MM.1S (cell line): ENCODE data around the gene STK32C.

Source experiments
- DNase-seq: peaks from one replicate; pipeline ENCODE4 v3.0.0-alpha.2; 2015
- H2AFZ ChIP-seq: fragments of 300-600 bp; sonication (generic); 2 replicates; pipeline ENCODE4 v1.6.0; 2016; ENCODE audit warnings: antibody characterized with exemption, low read length
- H3F3A ChIP-seq: fragments of 300-600 bp; sonication (generic); 2 replicates; pipeline ENCODE4 v1.6.1; 2016; ENCODE audit warnings: mild to moderate bottlenecking, antibody characterized with exemption, low read length, moderate library complexity, mixed read lengths; ENCODE audit not compliant: insufficient read depth
- H3K27ac ChIP-seq: fragments of 300-600 bp; sonication (generic); 2 replicates; pipeline ENCODE4 v1.5.1; 2016; ENCODE audit warnings: mild to moderate bottlenecking, low read length
- H3K27me3 ChIP-seq: fragments of 300-600 bp; sonication (generic); replicated peaks from 2 replicates; pipeline ENCODE4 v1.6.0; 2016; ENCODE audit warnings: low read length; ENCODE audit not compliant: insufficient read depth
- H3K36me3 ChIP-seq: fragments of 300-600 bp; sonication (generic); replicated peaks from 2 replicates; pipeline ENCODE4 v1.6.1; 2016; ENCODE audit warnings: mild to moderate bottlenecking, low read length, mixed read lengths; ENCODE audit not compliant: insufficient read depth
- H3K4me1 ChIP-seq: fragments of 300-600 bp; sonication (generic); 2 replicates; pipeline ENCODE4 v1.6.1; 2016; ENCODE audit warnings: low read length, mixed read lengths
- H3K4me2 ChIP-seq: fragments of 300-600 bp; sonication (generic); 2 replicates; pipeline ENCODE4 v1.6.0; 2016; ENCODE audit warnings: low read depth, low read length
- H3K4me3 ChIP-seq: fragments of 300-600 bp; sonication (generic); 2 replicates; pipeline ENCODE4 v1.5.1; 2016; ENCODE audit warnings: low read length, mixed read lengths
- H3K79me2 ChIP-seq: fragments of 300-600 bp; sonication (generic); 2 replicates; pipeline ENCODE4 v1.6.1; 2016; ENCODE audit warnings: mixed run types, low read length, mixed read lengths
- H3K9ac ChIP-seq: fragments of 300-600 bp; sonication (generic); 2 replicates; pipeline ENCODE4 v1.6.1; 2016; ENCODE audit warnings: low read length, mixed read lengths
- H3K9me2 ChIP-seq: fragments of 300-600 bp; sonication (generic); replicated peaks from 2 replicates; pipeline ENCODE4 v1.6.1; 2016; ENCODE audit warnings: mild to moderate bottlenecking, low read length, mixed read lengths; ENCODE audit not compliant: insufficient read depth
- H3K9me3 ChIP-seq: fragments of 300-600 bp; sonication (generic); replicated peaks from 2 replicates; pipeline ENCODE4 v1.6.1; 2016; ENCODE audit warnings: mild to moderate bottlenecking, low read length, mixed read lengths; ENCODE audit not compliant: insufficient read depth
- H4K20me1 ChIP-seq: fragments of 300-600 bp; sonication (generic); 2 replicates; pipeline ENCODE4 v1.6.1; 2016; ENCODE audit warnings: mild to moderate bottlenecking, low read length, moderate library complexity, mixed read lengths; ENCODE audit not compliant: insufficient read depth
- CTCF ChIP-seq: fragments of 300-600 bp; sonication (generic); IDR thresholded peaks from 2 replicates; pipeline ENCODE4 v1.5.1; 2016; ENCODE audit warnings: antibody characterized with exemption, low read length, mixed read lengths
- EZH2 ChIP-seq: fragments of 300-600 bp; sonication (generic); optimal IDR thresholded peaks from 2 replicates; pipeline ENCODE3; 2017; ENCODE audit warnings: low read depth, mild to moderate bottlenecking, antibody characterized with exemption, low read length, mixed read lengths
- EZH2phosphoT487 ChIP-seq: fragments of 300-600 bp; sonication (generic); IDR thresholded peaks from 2 replicates; pipeline ENCODE4 v1.6.1; 2018; ENCODE audit warnings: antibody characterized with exemption, low read length

The STK32C gene

DNA sequence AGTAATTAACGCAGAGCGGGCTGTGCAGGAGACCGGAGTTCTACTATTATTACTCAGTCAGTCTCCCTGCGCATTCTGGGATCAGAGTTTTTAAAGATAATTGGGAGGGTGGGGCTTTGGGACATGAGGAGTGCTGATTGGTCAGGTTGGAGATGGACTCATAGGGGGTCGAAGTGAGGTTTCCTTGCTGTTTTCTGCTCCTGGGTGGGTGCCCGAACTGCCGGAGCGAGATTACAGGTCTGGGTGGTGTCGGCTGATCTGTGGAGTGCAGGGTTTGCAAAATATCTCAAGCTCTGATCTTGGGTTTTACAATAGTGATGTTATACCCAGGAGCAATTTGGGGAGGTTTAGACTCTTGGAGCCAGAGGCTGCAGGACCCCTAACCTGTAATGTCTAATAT, 20.4 kb upstream of the STK32C start:
- Histone ChIP-seq H3K27me3 (no peaks in the 10 kb centered on the region), H3K36me3 (no peaks in the 10 kb centered on the region), H3F3A (peaks cover 4% of the 10 kb centered on the region), H3K27ac (no peak overlapping the region), H3K4me3 (no peak overlapping the region), H3K4me2 (no peak overlapping the region), H3K9me3 (no peaks in the 10 kb centered on the region), H3K9ac (no peak overlapping the region), H3K4me1 (peaks cover 6% of the 10 kb centered on the region; the same call in 1 of the 2 replicates), H3K79me2 (peaks cover 29% of the 10 kb centered on the region), H4K20me1 (no peaks in the 10 kb centered on the region), H3K9me2 (no peaks in the 10 kb centered on the region), H2AFZ (no peak overlapping the region)
- no peak for DNase-seq
- no peak for TF ChIP-seq CTCF
- TF ChIP-seq EZH2: no peak
- TF ChIP-seq EZH2phosphoT487: no peak

DNA sequence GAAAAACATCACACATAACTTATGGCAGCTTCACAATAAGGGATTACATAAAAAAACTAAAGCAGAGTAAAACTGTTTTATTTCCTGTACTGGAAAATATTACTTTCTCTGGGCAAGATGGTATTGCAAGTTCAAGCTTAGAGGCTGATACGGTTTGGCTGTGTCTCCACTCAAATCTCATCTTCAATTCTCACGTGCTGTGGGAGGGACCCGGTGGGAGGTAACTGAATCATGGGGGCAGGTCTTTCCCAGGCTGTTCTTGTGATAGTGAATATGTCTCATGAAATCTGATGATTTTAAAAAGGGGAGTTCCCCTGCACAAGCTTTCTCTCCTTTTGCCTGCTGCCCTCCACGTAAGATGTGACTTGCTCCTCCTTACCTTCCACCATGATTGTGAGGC, 19.2 kb upstream of the STK32C start:
- H3K9me3 ChIP-seq: no peaks in the 10 kb centered on the region
- H2AFZ ChIP-seq: no peak overlapping the region
- no peak overlapping the region for H3K27ac ChIP-seq
- H3K79me2 ChIP-seq: peaks cover 29% of the 10 kb centered on the region
- H3K4me3 ChIP-seq: no peak overlapping the region
- no peaks in the 10 kb centered on the region for H3K9me2 ChIP-seq
- H3K9ac ChIP-seq: no peak overlapping the region
- H3K4me1 ChIP-seq: no peaks in the 10 kb centered on the region
- no peak for TF ChIP-seq CTCF
- TF ChIP-seq EZH2phosphoT487: no peak
- no peak for TF ChIP-seq EZH2
- no peaks in the 10 kb centered on the region for H3K27me3 ChIP-seq
- no peak for DNase-seq
- H3K36me3 ChIP-seq: no peaks in the 10 kb centered on the region
- H3K4me2 ChIP-seq: no peak overlapping the region
- H3F3A ChIP-seq: no peaks in the 10 kb centered on the region; the same call in 1 of the 2 replicates
- H4K20me1 ChIP-seq: no peaks in the 10 kb centered on the region

- no peak for DNase-seq
- peaks cover 27% of the 10 kb centered on the region for H3K79me2 ChIP-seq
- H3K9ac ChIP-seq: no peak overlapping the region
Measured at GRCh38 chr10:132326344-132326889, 18.7 kb upstream of the STK32C start.

More at GRCh38 chr10:132326344-132326889, 18.7 kb upstream of the STK32C start:
- Histone ChIP-seq H3K27me3 (no peaks in the 10 kb centered on the region), H3K4me2 (no peak overlapping the region), H4K20me1 (no peaks in the 10 kb centered on the region), H3K36me3 (no peaks in the 10 kb centered on the region), H3K9me3 (no peaks in the 10 kb centered on the region), H3K4me1 (no peaks in the 10 kb centered on the region), H3F3A (no peaks in the 10 kb centered on the region; the same call in 1 of the 2 replicates), H3K4me3 (no peak overlapping the region), H3K27ac (no peak overlapping the region), H2AFZ (no peak overlapping the region), H3K9me2 (no peaks in the 10 kb centered on the region)
- TF ChIP-seq CTCF (no peak), EZH2 (no peak), EZH2phosphoT487 (no peak)
